H1 (cell line): ENCODE measurements around the gene EGFR. TPM values are rescaled to one million over a fixed set of nuclear protein-coding genes. Genes with fewer than 3 reads are reported as not detected.

Experiments used
- CTCF ChIA-PET: fragments of 300-600 bp; sonication (Branson Sonifier 250); formaldehyde crosslinking; loops from one replicate; lab custom pipeline; 2021; ENCODE audit not compliant: partially characterized antibody; lab: Charles Lee
- POLR2A ChIA-PET: fragments of 300-600 bp; sonication (Branson Sonifier 250); formaldehyde crosslinking; loops from one replicate; lab custom pipeline; 2021; ENCODE audit warnings: inconsistent platforms; ENCODE audit not compliant: partially characterized antibody; lab: Charles Lee
- DNase-seq, 2 experiments: peaks; one replicate each; pipeline versions ENCODE4 v3.0.0 to v3.0.0-alpha.2; 2010 to 2022; ENCODE audit warnings: low spot score in 2 of 2, low read depth in 1 of 2, mixed read lengths in 1 of 2
- FAIRE-seq: peaks from 2 replicates; lab custom pipeline; 2011; peaks lifted over from hg19 to GRCh38; lab: Jason Lieb, UNC
- H2AFZ ChIP-seq: 2 replicates; pipeline ENCODE4 v1.8.1; 2012; ENCODE audit warnings: low read length, inconsistent platforms
- H2AK5ac ChIP-seq: 2 replicates; pipeline ENCODE4 v1.6.1; 2013; ENCODE audit warnings: low read depth, low read length
- H2BK120ac ChIP-seq: replicated peaks from 2 replicates; pipeline ENCODE3; 2013; ENCODE audit warnings: low read depth, low read length, inconsistent platforms
- H2BK12ac ChIP-seq: 2 replicates; pipeline ENCODE4 v1.6.1; 2013; ENCODE audit warnings: low read depth, low read length
- H2BK15ac ChIP-seq: 2 replicates; pipeline ENCODE4 v1.6.1; 2013; ENCODE audit warnings: low read length
- H2BK20ac ChIP-seq: 2 replicates; pipeline ENCODE4 v1.6.1; 2013; ENCODE audit warnings: low read length
- H2BK5ac ChIP-seq: 2 replicates; pipeline ENCODE4 v1.6.1; 2013; ENCODE audit warnings: low read depth, low read length
- H3K14ac ChIP-seq: 2 replicates; pipeline ENCODE4 v1.6.1; 2013; ENCODE audit warnings: inconsistent platforms; ENCODE audit not compliant: insufficient read length
- H3K18ac ChIP-seq: 2 replicates; pipeline ENCODE4 v1.6.1; 2013; ENCODE audit warnings: low read length; ENCODE audit errors: extremely low read depth
- H3K23ac ChIP-seq: 2 replicates; pipeline ENCODE4 v1.6.1; 2013; ENCODE audit warnings: inconsistent platforms; ENCODE audit not compliant: insufficient read length
- H3K23me2 ChIP-seq: 2 replicates; pipeline ENCODE4 v1.6.1; 2013; ENCODE audit warnings: low read depth, low read length
- H3K27ac ChIP-seq: 2 replicates; pipeline ENCODE4 v1.6.1; 2011; ENCODE audit warnings: low read depth, low read length, inconsistent platforms
- H3K27me3 ChIP-seq, 4 experiments: replicated peaks in 1 of 4; 1 replicate in 1 of 4; 2 replicates in 3 of 4; pipeline versions ENCODE4 v1.6.1 to v1.8.1; 2011 to 2013; ENCODE audit warnings: low read length in 3 of 4, mild to moderate bottlenecking in 3 of 4, inconsistent platforms in 2 of 4, mixed read lengths in 2 of 4, moderate library complexity in 1 of 4; ENCODE audit not compliant: control insufficient read depth in 3 of 4, insufficient read depth in 3 of 4; ENCODE audit errors: extremely low read depth in 1 of 4
- H3K36me3 ChIP-seq, 4 experiments: 2 replicates each; pipeline versions ENCODE4 v1.6.1 to v1.8.1; 2011 to 2013; ENCODE audit warnings: mild to moderate bottlenecking in 4 of 4, low read length in 3 of 4, moderate library complexity in 2 of 4, control low read depth in 1 of 4, inconsistent platforms in 1 of 4; ENCODE audit not compliant: insufficient read depth in 4 of 4, control insufficient read depth in 2 of 4
- H3K4ac ChIP-seq: replicated peaks from 2 replicates; pipeline ENCODE3; 2013; ENCODE audit warnings: low read length, low read depth, mixed read lengths, inconsistent platforms; ENCODE audit not compliant: insufficient read length
- H3K4me1 ChIP-seq, 4 experiments: replicated peaks in 1 of 4; 1 replicate in 1 of 4; 2 replicates in 3 of 4; pipeline versions ENCODE4 v1.6.1 to v1.8.1; 2011 to 2013; ENCODE audit warnings: low read length in 3 of 4, inconsistent platforms in 2 of 4, mixed read lengths in 1 of 4; ENCODE audit not compliant: insufficient read depth in 4 of 4, control insufficient read depth in 3 of 4
- H3K4me2 ChIP-seq, 2 experiments: 2 replicates each; pipeline versions ENCODE4 v1.6.1 to v1.8.1; 2011 to 2013; ENCODE audit warnings: low read depth in 2 of 2, low read length in 2 of 2, control low read depth in 1 of 2, inconsistent platforms in 1 of 2, mild to moderate bottlenecking in 1 of 2; ENCODE audit not compliant: insufficient read depth in 1 of 2
- H3K4me3 ChIP-seq, 4 experiments: fragments of 200-600, 300-600 bp in 1 of 4; sonication (generic), shearing (Covaris generic), sonication (Bioruptor Twin) in 1 of 4; 2 replicates each; pipeline versions ENCODE4 v1.5.1 to v1.8.1; 2011 to 2016; ENCODE audit warnings: low read length in 4 of 4, low read depth in 3 of 4, control low read depth in 2 of 4, inconsistent platforms in 2 of 4, mild to moderate bottlenecking in 2 of 4, mixed read lengths in 1 of 4, moderate library complexity in 1 of 4; ENCODE audit not compliant: insufficient read depth in 2 of 4; ENCODE audit errors: extremely low read depth in 1 of 4
- H3K56ac ChIP-seq: replicated peaks from 2 replicates; pipeline ENCODE3; 2013; ENCODE audit warnings: low read depth, mild to moderate bottlenecking, mixed read lengths, low read length, inconsistent platforms; ENCODE audit not compliant: insufficient read length
- H3K79me1 ChIP-seq: 2 replicates; pipeline ENCODE4 v1.6.1; 2013; ENCODE audit warnings: low read depth, low read length, control low read depth
- H3K79me2 ChIP-seq, 2 experiments: 2 replicates each; pipeline versions ENCODE4 v1.6.1 to v1.8.1; 2012 to 2013; ENCODE audit warnings: low read length in 2 of 2, mild to moderate bottlenecking in 2 of 2, inconsistent platforms in 1 of 2; ENCODE audit not compliant: insufficient read depth in 2 of 2, control insufficient read depth in 1 of 2
- H3K9ac ChIP-seq, 4 experiments: replicated peaks in 1 of 4; 1 replicate in 1 of 4; 2 replicates in 3 of 4; pipeline versions ENCODE4 v1.6.1 to v1.8.1; 2011 to 2013; ENCODE audit warnings: low read depth in 3 of 4, low read length in 3 of 4, control low read depth in 2 of 4, mild to moderate bottlenecking in 2 of 4, moderate library complexity in 2 of 4, inconsistent platforms in 1 of 4; ENCODE audit errors: extremely low read depth in 1 of 4
- H3K9me3 ChIP-seq, 2 experiments: 2 replicates each; pipeline versions ENCODE4 v1.6.1 to v1.8.1; 2012 to 2013; ENCODE audit warnings: mild to moderate bottlenecking in 2 of 2, moderate library complexity in 2 of 2, control low read depth in 1 of 2, inconsistent platforms in 1 of 2, low read depth in 1 of 2, low read length in 1 of 2, mixed read lengths in 1 of 2; ENCODE audit not compliant: insufficient read depth in 2 of 2
- H4K20me1 ChIP-seq, 2 experiments: replicated peaks in 1 of 2; 2 replicates each; pipeline versions ENCODE3 to v1.8.1; 2011 to 2013; ENCODE audit warnings: inconsistent platforms in 2 of 2, low read length in 2 of 2, mild to moderate bottlenecking in 1 of 2; ENCODE audit not compliant: insufficient read depth in 2 of 2, control insufficient read depth in 1 of 2
- H4K5ac ChIP-seq: 2 replicates; pipeline ENCODE4 v1.6.1; 2013; ENCODE audit warnings: low read length, low read depth, mixed read lengths, inconsistent platforms; ENCODE audit not compliant: insufficient read length
- H4K8ac ChIP-seq: 2 replicates; pipeline ENCODE4 v1.8.0; 2013; ENCODE audit warnings: mild to moderate bottlenecking, moderate library complexity, low read length, inconsistent platforms; ENCODE audit not compliant: insufficient read depth; ENCODE audit errors: extremely low read depth
- H4K91ac ChIP-seq: replicated peaks from 2 replicates; pipeline ENCODE3; 2013; ENCODE audit warnings: low read length, mixed read lengths, inconsistent platforms; ENCODE audit not compliant: insufficient read length
- BRCA1 ChIP-seq: IDR thresholded peaks from 2 replicates; pipeline ENCODE4 v1.6.1; 2012; ENCODE audit warnings: low read depth, low read length, improper control_type of control experiment
- CHD2 ChIP-seq: IDR thresholded peaks from 2 replicates; pipeline ENCODE4 v1.6.1; 2012; ENCODE audit warnings: low read length, improper control_type of control experiment
- CREB1 ChIP-seq: IDR thresholded peaks from 2 replicates; pipeline ENCODE4 v1.6.1; 2012; ENCODE audit warnings: inconsistent platforms
- E2F6 ChIP-seq: IDR thresholded peaks from 2 replicates; pipeline ENCODE4 v1.6.1; 2012; ENCODE audit warnings: inconsistent platforms
- EP300 ChIP-seq, 2 experiments: IDR thresholded peaks; 1 replicate in 1 of 2; 2 replicates in 1 of 2; pipeline ENCODE4 v1.6.1; 2011 to 2012; ENCODE audit warnings: low read depth in 2 of 2, low read length in 2 of 2, mild to moderate bottlenecking in 2 of 2, borderline replicate concordance in 1 of 2, inconsistent platforms in 1 of 2, moderate library complexity in 1 of 2
- EZH2 ChIP-seq: fragments of 200-600 bp; sonication (generic); IDR thresholded peaks from 2 replicates; pipeline ENCODE4 v1.7.1; 2012; ENCODE audit warnings: low read depth, mild to moderate bottlenecking, moderate library complexity, low read length, inconsistent platforms; ENCODE audit not compliant: severe bottlenecking
- JUND ChIP-seq: IDR thresholded peaks from 2 replicates; pipeline ENCODE4 v1.6.1; 2011; ENCODE audit warnings: mild to moderate bottlenecking, improper control_type of control experiment, low read length
- NANOG ChIP-seq: IDR thresholded peaks from 2 replicates; pipeline ENCODE4 v1.6.1; 2011; ENCODE audit warnings: low read length, low read depth, mild to moderate bottlenecking, inconsistent platforms; ENCODE audit not compliant: insufficient read depth, poor library complexity, severe bottlenecking
- NRF1 ChIP-seq: IDR thresholded peaks from 2 replicates; pipeline ENCODE4 v1.6.1; 2011; ENCODE audit warnings: mild to moderate bottlenecking, low read depth, low read length, improper control_type of control experiment
- RXRA ChIP-seq: IDR thresholded peaks from 2 replicates; pipeline ENCODE4 v1.6.1; 2011; ENCODE audit warnings: low read depth, mild to moderate bottlenecking, low read length, moderate library complexity; ENCODE audit not compliant: insufficient read depth
- SAP30 ChIP-seq: fragments of 300-600 bp; sonication (generic); IDR thresholded peaks from 2 replicates; pipeline ENCODE4 v1.7.1; 2012; ENCODE audit warnings: low read length, moderate library complexity, mild to moderate bottlenecking, inconsistent platforms; ENCODE audit not compliant: insufficient read depth, insufficient replicate concordance
- WGBS, 2 experiments: shearing (Covaris generic) in 1 of 2; methylation state at CpG; one replicate each; pipeline versions ENCODE4 v1.1.6 to v1.1.7; 2013 to 2015; ENCODE audit warnings: low lambda C conversion rate in 2 of 2, mixed read lengths in 2 of 2, inconsistent platforms in 1 of 2, low coverage in 1 of 2, missing lambda C conversion rate in 1 of 2; ENCODE audit not compliant: insufficient replicate concordance in 2 of 2, insufficient coverage in 1 of 2, insufficient read length in 1 of 2; ENCODE audit errors: extremely low coverage in 1 of 2, missing lambda C conversion rate in 1 of 2; 5-methylcytosine and 5-hydroxymethylcytosine counted together
- polyA plus RNA-seq, 7 experiments: library from polyadenylated mRNA; depleted of rRNA in 3 of 7; stranded (reverse) in 5 of 7; unstranded in 2 of 7; fragments of >200 nt in 5 of 7; fragments of 200-250 nt in 2 of 7; gene quantifications; 1 replicate in 5 of 7; 2 replicates in 1 of 7; 4 replicates in 1 of 7; pipeline versions ENCODE4 v1.2.1 to v1.2.3, GENCODE V29; 2011 to 2013; ENCODE audit warnings: missing spikeins in 2 of 7, mixed read lengths in 2 of 7
- total RNA-seq: library from RNA; stranded (reverse); fragmentation: NEBNext Ultra II Directional; extraction: Animal tissue kit (Norgen Biotek cat#: 25700); gene quantifications from 2 replicates; pipeline ENCODE4 v1.2.1, GENCODE V29; 2021
- TF ChIP-seq, protein P1 (sequence below): IDR thresholded peaks from 2 replicates; pipeline ENCODE4 v1.6.1; 2011; ENCODE audit warnings: low read depth, mild to moderate bottlenecking, low read length; ENCODE audit not compliant: insufficient read depth

The EGFR gene
- total and polyA plus RNA-seq, 2 of the 8 experiments (the other 6 are each of a cell fraction or from before 2014, with no cell fraction given), result 1.9 to 5.8 TPM

DNA sequence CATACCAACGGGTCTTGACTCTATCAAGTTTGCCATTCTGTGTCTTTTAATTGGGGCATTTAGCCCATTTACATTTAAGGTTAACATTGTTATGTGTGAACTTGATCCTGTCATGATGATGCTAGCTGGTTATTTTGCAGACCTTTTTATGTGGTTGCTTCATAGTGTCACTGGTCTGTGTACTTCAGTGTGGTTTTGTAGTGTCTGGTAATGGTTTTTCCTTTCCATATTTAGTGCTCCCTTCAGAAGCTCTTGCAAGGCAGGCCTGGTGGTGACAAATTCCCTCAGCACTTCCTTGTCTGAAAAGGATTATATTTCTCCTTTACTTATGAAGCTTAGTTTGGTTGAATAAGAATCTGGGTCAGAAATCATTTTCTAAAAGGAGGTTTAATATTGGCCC is 211.2 kb downstream of the EGFR start:
- H2BK15ac ChIP-seq, result no peak overlapping the region
- 65% methylated on average over 1 of the region's 1 CpG; no CpG with 5 or more reads in 1 of the 2 experiments for WGBS, 2 experiments
- no peak overlapping the region for H2AK5ac ChIP-seq
- TF ChIP-seq EZH2 (no peak), NRF1 (no peak), JUND (no peak), CHD2 (no peak), CREB1 (no peak), EP300 (IDR thresholded peaks at IDR 0.05; ENCODE audit: borderline replicate concordance in 1 of 2, low read depth in 2 of 2, low read length in 2 of 2) (no peak), NANOG (no peak), SAP30 (no peak), BRCA1 (no peak), E2F6 (no peak), RXRA (no peak)
- TF ChIP-seq, protein P1, sequence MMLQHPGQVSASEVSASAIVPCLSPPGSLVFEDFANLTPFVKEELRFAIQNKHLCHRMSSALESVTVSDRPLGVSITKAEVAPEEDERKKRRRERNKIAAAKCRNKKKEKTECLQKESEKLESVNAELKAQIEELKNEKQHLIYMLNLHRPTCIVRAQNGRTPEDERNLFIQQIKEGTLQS, result no peak

More for the DNA sequence above, 211.2 kb downstream of the EGFR start:
- Histone ChIP-seq H3K36me3 (no peaks in the 10 kb centered on the region), H3K56ac (no peak overlapping the region), H4K8ac (no peak overlapping the region), H3K9ac (no peak overlapping the region), H2BK20ac (no peak overlapping the region), H2BK5ac (no peak overlapping the region), H3K23me2 (no peaks in the 10 kb centered on the region), H2AFZ (no peak overlapping the region), H3K27ac (no peak overlapping the region), H3K14ac (no peak overlapping the region), H2BK12ac (no peak overlapping the region), H4K5ac (no peak overlapping the region), H3K4ac (no peak overlapping the region), H3K4me2 (no peak overlapping the region), H3K4me1 (no peaks in the 10 kb centered on the region), H3K9me3 (no peaks in the 10 kb centered on the region), H3K18ac (no peak overlapping the region), H3K4me3 (no peak overlapping the region), H3K79me1 (no peaks in the 10 kb centered on the region), H2BK120ac (no peak overlapping the region), H3K27me3 (no peaks in the 10 kb centered on the region), H4K20me1 (no peaks in the 10 kb centered on the region), H4K91ac (no peak overlapping the region), H3K23ac (no peak overlapping the region), H3K79me2 (no peaks in the 10 kb centered on the region)
- CTCF ChIA-PET, result interaction anchor here (0.6 kb wide), 1 partner anchor 113 kb away, joined by 3 read pairs; no protein-coding TSS in a partner anchor
- POLR2A ChIA-PET, result no interaction called here
- FAIRE-seq, result no peak
- no peak for DNase-seq
